ENCODE results near the gene ICA1.
"Not testable (repeated sequence)": the region's sequence is repeated elsewhere in the genome, so short reads cannot be mapped to it uniquely, and the experiment has no call there.

Gene ICA1

GRCh38 chr7:8261711-8262695 lies at the start of gene ICA1:
TSS of gene ICA1 (minus strand) at chr7:8262167. CDS start at chr7:8235926, 26,241 bp downstream.
- no peak for DNase-seq (ENCODE audit: low read depth in 2 of 2)

- no peak for DNase-seq (ENCODE audit: low read depth in 2 of 2)
These were observed 48.9 kb upstream of the ICA1 start for GRCh38 chr7:8310876-8311275.

GRCh38 chr7:8305625-8306388 lies 43.8 kb upstream of the ICA1 start:
- no peak for DNase-seq (ENCODE audit: low read depth in 2 of 2)

- no peak for DNase-seq (ENCODE audit: low read depth in 2 of 2)
These were observed 43.1 kb upstream of the ICA1 start for GRCh38 chr7:8305104-8305503.

GRCh38 chr7:8303904-8304528 lies 42.0 kb upstream of the ICA1 start:
- DNase-seq (ENCODE audit: low read depth in 2 of 2) = no peak

- DNase-seq (ENCODE audit: low read depth in 2 of 2) = not testable (repeated sequence)
These were observed 35.1 kb upstream of the ICA1 start for GRCh38 chr7:8297023-8297422.

- no peak for DNase-seq (ENCODE audit: low read depth in 2 of 2)
These were observed 34.3 kb upstream of the ICA1 start for GRCh38 chr7:8296362-8296659.

GRCh38 chr7:8295638-8296361 lies 33.8 kb upstream of the ICA1 start:
- peak in 1 of 2 donors; percentile 1 for DNase-seq (ENCODE audit: low read depth in 2 of 2)

- DNase-seq (ENCODE audit: low read depth in 2 of 2) = no peak
These were observed 29.6 kb upstream of the ICA1 start for GRCh38 chr7:8291397-8292141.

- DNase-seq (ENCODE audit: low read depth in 2 of 2) = no peak
These were observed 28.8 kb upstream of the ICA1 start for GRCh38 chr7:8290645-8291308.

GRCh38 chr7:8286118-8286517 lies 24.2 kb upstream of the ICA1 start:
- no peak for DNase-seq (ENCODE audit: low read depth in 2 of 2)

- DNase-seq (ENCODE audit: low read depth in 2 of 2) = no peak
These were observed 23.2 kb upstream of the ICA1 start for GRCh38 chr7:8285155-8285554.

GRCh38 chr7:8284606-8285005 lies 22.6 kb upstream of the ICA1 start:
- DNase-seq (ENCODE audit: low read depth in 2 of 2) = no peak

GRCh38 chr7:8283968-8284367 lies 22.0 kb upstream of the ICA1 start:
- no peak for DNase-seq (ENCODE audit: low read depth in 2 of 2)

- DNase-seq (ENCODE audit: low read depth in 2 of 2) = no peak
These were observed 20.9 kb upstream of the ICA1 start for GRCh38 chr7:8282871-8283270.

GRCh38 chr7:8282162-8282561 lies 20.2 kb upstream of the ICA1 start:
- no peak for DNase-seq (ENCODE audit: low read depth in 2 of 2)

- DNase-seq (ENCODE audit: low read depth in 2 of 2) = no peak
These were observed 16.2 kb upstream of the ICA1 start for GRCh38 chr7:8278183-8278582.

GRCh38 chr7:8277394-8277982 lies 15.5 kb upstream of the ICA1 start:
- no peak for DNase-seq (ENCODE audit: low read depth in 2 of 2)

GRCh38 chr7:8274589-8274988 lies 12.6 kb upstream of the ICA1 start:
- no peak for DNase-seq (ENCODE audit: low read depth in 2 of 2)

GRCh38 chr7:8271960-8272359 lies 10.0 kb upstream of the ICA1 start:
- no peak for DNase-seq (ENCODE audit: low read depth in 2 of 2)
